Activated CD8-positive, alpha-beta memory T cell treated with anti-CD3 and anti-CD28 coated beads for 24 hours (primary cell): ENCODE measurements around the gene HIBADH.

Experiments used
- DNase-seq: peaks from one replicate; pipeline ENCODE4 v3.0.0-alpha.2; 2020

Gene HIBADH

GRCh38 chr7:27662490-27663205 is at the start of gene HIBADH:
TSS of gene HIBADH (minus strand) at chr7:27662883. CDS start at chr7:27662788, 95 bp downstream.
- DNase-seq, result peak; percentile 96

- DNase-seq, result no peak
Measured at GRCh38 chr7:27712217-27712616, 49.5 kb upstream of the HIBADH start.

GRCh38 chr7:27709137-27710075 is 46.7 kb upstream of the HIBADH start:
- DNase-seq, result no peak

GRCh38 chr7:27708485-27708884 is 45.8 kb upstream of the HIBADH start:
- no peak for DNase-seq

- DNase-seq, result no peak
Measured at GRCh38 chr7:27705200-27705594, 42.5 kb upstream of the HIBADH start.

GRCh38 chr7:27704422-27705199 is 41.9 kb upstream of the HIBADH start:
- no peak for DNase-seq

DNA sequence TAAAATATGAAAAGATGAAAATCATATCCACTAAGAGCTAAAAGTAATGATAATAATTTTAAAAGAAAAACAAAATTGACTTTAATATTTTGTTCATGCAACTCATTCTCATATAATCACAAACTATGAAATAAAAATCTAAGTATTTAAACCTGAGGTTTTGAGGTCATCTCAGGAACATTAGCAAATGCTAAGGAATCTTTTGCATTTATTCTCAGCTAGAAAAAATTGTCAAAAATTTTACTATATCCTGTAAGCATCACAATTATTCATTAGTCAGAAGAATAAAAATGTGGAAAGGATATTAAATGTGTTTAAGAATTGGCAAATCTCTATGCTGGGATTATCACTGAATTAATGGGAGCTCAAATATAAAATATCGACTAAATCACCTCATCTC is 40.5 kb upstream of the HIBADH start:
- no peak for DNase-seq

DNA sequence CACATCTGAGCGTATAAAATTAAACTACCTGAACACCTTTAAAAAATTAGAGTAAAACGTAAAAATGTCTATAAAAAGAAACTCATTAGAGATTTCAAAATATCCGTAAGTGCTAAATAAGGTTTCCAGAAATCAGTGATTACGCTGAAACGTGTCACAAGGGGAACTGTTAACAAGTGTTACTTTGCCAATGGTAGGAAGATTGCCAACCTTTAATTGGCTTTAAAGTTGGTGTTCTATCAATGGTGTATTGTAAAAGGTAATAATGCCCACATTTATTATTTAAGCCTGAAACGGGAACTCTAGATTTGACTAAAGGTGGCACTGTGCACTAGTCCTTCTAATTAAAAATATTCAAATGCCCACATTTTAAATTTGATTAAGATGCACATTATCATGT is 37.8 kb upstream of the HIBADH start:
- DNase-seq, result no peak

- no peak for DNase-seq
Measured at GRCh38 chr7:27699751-27700150, 37.1 kb upstream of the HIBADH start.

DNA sequence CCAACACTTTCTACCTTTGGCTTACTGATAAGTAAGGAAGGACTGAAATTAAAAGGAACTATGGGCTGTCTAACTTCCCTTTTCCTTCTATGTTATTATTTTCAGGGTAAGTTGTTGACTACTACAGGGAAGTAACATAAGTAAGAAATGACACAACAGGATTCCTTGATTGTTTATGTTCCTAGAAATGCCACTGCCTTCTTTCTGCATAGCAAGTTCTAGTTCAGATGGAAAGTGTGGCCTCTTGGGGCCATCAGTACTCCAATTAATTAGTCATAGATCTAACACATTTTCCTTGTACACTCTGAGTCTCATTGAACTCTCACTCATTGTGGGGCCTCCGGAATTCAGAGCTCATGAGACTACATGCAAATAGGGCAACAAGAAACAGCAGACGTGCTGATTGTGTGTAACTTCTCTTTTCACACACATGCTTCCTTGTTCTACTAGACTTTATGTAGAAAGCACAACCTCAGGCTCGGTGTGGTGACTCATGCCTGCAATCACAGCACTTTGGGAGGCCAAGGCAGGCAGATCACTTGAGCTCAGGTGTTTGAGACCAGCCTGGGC is 35.3 kb upstream of the HIBADH start:
- DNase-seq, result no peak

DNA sequence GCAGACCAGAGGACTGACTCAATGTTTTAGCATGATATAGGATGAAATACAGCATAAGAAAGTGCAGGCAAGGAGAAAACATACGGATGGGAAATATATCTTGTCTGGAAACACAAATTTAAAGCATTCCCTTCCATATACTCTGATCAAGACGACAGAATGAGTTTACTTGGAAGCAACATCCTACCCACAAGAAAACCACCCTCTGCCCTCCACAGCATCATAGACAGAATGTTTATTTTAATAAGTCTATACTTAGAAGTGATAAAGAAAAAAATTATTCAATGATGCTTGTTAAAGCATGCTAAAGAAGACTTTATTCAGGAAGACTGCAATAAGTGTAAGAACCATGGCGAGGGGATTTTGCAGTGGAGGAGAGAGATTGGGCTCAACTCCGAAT is 32.4 kb upstream of the HIBADH start:
- DNase-seq, result no peak

DNA sequence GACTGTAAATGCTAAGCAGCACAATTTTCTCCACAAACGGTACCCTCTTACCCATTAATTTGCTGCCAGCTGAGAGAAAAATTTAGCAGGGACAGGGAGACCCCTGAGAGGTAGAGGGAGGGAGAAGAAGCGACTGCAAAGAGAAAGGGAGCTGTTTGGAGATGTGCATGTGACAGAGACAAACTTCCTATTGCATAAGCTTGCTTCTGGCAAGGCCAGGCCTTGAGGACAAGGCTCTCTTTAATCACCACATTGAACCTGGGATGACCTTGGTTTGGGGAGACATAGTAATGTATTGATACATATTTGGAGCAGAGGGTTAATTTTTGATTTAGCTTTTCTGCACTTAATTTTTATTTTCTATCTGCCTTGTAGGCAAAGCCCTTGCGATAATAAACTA is 31.1 kb upstream of the HIBADH start:
- DNase-seq, result no peak

GRCh38 chr7:27690649-27691048 is 28.0 kb upstream of the HIBADH start:
- DNase-seq, result no peak

DNA sequence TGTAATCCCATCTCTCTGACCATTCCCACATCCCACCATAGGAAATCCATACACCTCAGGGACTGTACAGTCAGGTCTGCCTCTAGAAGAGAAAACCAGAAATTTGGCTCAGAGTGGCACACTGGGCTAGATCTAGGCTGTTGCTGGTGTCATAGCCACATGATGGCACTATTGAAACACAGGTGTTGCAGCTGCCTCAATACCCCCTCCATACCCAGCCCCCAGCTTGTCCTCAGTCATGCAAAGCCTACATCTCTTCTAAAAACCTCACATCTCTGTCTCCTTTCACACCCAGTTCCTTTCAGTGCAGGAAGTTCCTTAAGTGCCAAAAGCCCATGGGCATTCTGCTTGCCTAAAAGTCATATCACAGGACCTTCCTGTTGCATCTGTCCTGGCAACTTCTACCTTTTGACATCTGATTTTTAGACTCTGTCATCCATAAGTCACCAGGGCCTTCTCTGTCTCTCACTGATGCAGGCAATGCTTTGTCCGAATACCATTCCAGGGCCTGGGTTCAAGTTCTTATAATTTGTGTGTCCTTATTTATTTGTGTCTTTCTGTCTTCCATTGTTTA is 27.0 kb upstream of the HIBADH start:
- no peak for DNase-seq

DNA sequence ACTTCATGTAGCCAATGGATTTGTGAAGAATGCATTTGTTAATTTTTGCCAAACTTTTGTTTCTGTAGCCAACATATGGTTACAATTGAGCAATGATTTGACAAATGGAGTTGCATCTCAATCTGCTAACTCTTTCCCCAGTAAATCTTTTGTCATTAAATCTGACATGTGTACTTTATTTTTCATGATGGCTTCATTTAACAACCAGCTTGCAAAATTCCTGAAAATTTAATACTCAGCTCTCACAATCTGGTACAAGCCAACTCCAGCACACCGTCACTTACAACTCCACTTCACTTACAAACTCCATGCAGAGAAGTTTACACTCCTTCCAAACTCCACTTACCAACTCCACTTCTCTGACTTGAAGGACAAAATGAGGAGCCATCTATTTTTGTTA is 26.5 kb upstream of the HIBADH start:
- no peak for DNase-seq

- no peak for DNase-seq
Measured at GRCh38 chr7:27688646-27689045, 26.0 kb upstream of the HIBADH start.

GRCh38 chr7:27688056-27688455 is 25.4 kb upstream of the HIBADH start:
- no peak for DNase-seq

DNA sequence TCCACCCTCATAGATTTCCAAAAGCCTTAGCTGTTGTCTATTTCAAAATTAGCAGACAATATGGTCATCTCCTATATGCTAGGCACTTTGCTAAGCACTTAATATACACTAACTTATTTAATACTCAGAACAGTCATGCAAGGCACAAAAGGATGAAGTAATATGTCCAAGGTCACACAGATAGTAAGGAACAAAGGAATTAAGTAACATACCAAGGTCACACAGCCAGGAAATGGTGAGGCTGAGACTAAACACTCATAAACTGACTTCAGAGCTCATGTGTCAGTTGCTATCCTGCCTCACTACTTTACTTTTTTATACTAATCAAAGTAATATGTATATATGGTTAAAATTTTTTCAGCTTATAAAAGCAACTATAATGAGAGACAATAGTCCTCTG is 23.6 kb upstream of the HIBADH start:
- no peak for DNase-seq

DNA sequence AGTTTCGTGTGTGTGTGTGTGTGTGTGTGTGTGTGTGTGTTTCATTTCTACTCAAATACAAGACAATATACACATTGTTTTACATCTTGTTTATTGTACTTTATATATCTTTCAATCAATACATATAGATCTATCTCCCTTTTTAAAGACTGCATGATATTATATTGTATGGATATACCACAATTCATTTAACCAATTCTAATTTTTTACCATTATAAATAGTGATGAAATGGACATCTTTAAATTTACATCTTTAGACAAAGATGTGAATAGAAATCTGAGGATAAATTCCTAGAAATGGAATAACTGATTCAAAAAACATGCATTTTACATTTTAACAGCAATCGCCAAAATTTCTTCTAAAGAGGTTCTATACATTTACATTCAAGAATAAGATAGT is 23.2 kb upstream of the HIBADH start:
- DNase-seq, result no peak

DNA sequence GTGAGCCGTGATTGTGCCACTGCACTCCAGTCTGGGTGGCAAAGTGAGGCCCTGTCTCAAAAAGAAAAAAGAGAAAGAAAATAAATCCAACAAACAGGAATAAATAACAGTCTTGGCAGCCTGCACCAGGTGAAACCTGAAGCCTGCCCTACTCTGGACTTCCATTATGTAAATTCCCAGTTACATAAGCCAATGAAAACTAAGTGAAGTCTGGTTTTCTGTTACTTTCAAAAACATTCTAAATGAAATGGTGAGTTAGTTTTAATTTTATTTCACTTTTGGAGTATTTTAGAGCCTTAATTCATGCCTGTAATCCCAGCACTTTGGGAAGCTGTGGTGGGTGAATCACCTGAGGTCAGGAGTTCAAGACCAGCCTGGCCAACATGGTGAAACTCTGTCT is 22.5 kb upstream of the HIBADH start:
- DNase-seq, result no peak

GRCh38 chr7:27684491-27684890 is 21.8 kb upstream of the HIBADH start:
- no peak for DNase-seq

DNA sequence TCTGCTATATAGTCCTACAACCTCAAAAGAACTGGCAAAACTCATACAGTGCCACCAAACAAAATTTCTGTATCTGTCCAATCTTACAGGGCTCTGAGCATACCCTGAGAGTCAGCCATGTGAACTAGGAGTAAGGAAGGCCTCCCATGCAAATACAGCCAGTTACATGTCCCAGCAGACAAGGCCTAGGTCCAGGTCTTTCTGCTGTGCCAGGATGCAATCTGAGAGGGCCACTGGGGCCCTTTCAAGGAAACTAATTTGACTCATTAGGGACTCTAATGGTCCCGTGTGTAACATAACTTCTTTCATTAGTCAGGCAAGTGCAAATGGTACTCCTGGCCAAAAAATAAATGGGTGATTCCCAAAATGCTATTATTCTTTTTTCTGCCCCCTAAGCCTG is 17.9 kb upstream of the HIBADH start:
- no peak for DNase-seq
